ENCODE results near the gene REV1.

The REV1 gene

DNA sequence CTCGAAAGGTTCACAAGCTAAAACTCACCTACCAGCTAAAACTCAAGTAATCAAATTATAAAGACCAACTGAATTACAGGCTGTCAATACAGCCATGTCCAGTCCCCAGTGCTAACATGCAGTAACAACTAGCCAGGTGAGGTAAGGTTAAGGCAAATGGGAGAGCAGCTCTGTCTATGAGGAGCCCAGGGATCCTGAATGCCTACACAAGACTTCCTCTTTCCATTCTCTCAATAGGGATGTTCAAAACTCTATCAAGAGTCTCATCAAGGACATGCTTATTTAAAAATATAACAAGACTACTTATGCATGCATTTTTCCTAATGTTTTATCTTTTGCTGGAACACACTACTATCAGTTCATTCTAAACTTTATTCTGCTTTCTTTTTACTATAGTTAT, 20.4 kb downstream of the REV1 start:
- H3K9ac ChIP-seq (ENCODE audit: low read length) = no peak overlapping the region
- no peak for TF ChIP-seq EZH2phosphoT487 (IDR thresholded peaks at IDR 0.05; ENCODE audit: low read depth)
- TF ChIP-seq, protein P1, sequence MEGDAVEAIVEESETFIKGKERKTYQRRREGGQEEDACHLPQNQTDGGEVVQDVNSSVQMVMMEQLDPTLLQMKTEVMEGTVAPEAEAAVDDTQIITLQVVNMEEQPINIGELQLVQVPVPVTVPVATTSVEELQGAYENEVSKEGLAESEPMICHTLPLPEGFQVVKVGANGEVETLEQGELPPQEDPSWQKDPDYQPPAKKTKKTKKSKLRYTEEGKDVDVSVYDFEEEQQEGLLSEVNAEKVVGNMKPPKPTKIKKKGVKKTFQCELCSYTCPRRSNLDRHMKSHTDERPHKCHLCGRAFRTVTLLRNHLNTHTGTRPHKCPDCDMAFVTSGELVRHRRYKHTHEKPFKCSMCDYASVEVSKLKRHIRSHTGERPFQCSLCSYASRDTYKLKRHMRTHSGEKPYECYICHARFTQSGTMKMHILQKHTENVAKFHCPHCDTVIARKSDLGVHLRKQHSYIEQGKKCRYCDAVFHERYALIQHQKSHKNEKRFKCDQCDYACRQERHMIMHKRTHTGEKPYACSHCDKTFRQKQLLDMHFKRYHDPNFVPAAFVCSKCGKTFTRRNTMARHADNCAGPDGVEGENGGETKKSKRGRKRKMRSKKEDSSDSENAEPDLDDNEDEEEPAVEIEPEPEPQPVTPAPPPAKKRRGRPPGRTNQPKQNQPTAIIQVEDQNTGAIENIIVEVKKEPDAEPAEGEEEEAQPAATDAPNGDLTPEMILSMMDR (IDR thresholded peaks at IDR 0.05; ENCODE audit: low read depth, low read length) = no peak
- no peaks in the 10 kb centered on the region for H3K27me3 ChIP-seq (ENCODE audit: low read depth, low read length)

DNA sequence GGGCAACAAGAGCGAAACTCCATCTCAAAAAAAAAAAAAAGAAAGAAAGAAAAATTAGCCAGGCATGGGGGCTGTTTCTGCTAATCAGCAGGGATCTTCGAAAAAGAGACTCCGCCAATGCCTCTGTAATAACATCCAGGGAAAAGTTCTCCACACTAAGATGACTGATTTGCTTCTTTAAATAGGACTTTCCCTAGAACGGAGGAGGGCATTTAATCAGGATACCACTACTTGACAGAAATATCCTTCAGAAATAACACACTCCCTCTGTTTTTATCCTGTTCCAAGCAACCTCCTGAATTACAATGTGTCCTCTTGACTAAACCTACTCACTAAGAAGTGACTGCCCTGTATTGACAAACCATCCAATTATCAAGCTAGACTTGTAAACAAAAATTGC, 21.7 kb downstream of the REV1 start:
- H3K4me1 ChIP-seq (ENCODE audit: low read length) = no peaks in the 10 kb centered on the region
- no peaks in the 10 kb centered on the region for H3K27me3 ChIP-seq (ENCODE audit: low read depth, low read length)
- no peak overlapping the region for H3K9ac ChIP-seq (ENCODE audit: low read length)
- peaks cover 46% of the 10 kb centered on the region for H4K20me1 ChIP-seq (ENCODE audit: insufficient read depth, low read length)
- no peak for TF ChIP-seq EZH2phosphoT487 (IDR thresholded peaks at IDR 0.05; ENCODE audit: low read depth)
- TF ChIP-seq, protein P1 (IDR thresholded peaks at IDR 0.05; ENCODE audit: low read depth, low read length) = no peak
- peaks cover 20% of the 10 kb centered on the region for H3K36me3 ChIP-seq (replicated peaks; ENCODE audit: low read depth, low read length)
- H3K9me3 ChIP-seq (ENCODE audit: insufficient read depth, low read length) = no peaks in the 10 kb centered on the region
- peaks cover 92% of the 10 kb centered on the region for H3K79me2 ChIP-seq (ENCODE audit: low read length)
- H3K4me2 ChIP-seq (ENCODE audit: low read length) = no peak overlapping the region
- H3K4me3 ChIP-seq (ENCODE audit: low read length) = no peak overlapping the region
- no peak overlapping the region for H2AFZ ChIP-seq (ENCODE audit: low read depth, low read length)
- H3K27ac ChIP-seq (ENCODE audit: low read length) = no peak overlapping the region

More for the DNA sequence above, 20.4 kb downstream of the REV1 start:
- Histone ChIP-seq H3K4me1 (ENCODE audit: low read length) (no peaks in the 10 kb centered on the region), H2AFZ (ENCODE audit: low read depth, low read length) (no peak overlapping the region), H3K9me3 (ENCODE audit: insufficient read depth, low read length) (no peaks in the 10 kb centered on the region), H3K4me3 (ENCODE audit: low read length) (no peak overlapping the region), H3K4me2 (ENCODE audit: low read length) (no peak overlapping the region), H4K20me1 (ENCODE audit: insufficient read depth, low read length) (peaks cover 52% of the 10 kb centered on the region), H3K36me3 (replicated peaks; ENCODE audit: low read depth, low read length) (peaks cover 20% of the 10 kb centered on the region), H3K27ac (ENCODE audit: low read length) (no peak overlapping the region), H3K79me2 (ENCODE audit: low read length) (peaks cover 96% of the 10 kb centered on the region)

DNA sequence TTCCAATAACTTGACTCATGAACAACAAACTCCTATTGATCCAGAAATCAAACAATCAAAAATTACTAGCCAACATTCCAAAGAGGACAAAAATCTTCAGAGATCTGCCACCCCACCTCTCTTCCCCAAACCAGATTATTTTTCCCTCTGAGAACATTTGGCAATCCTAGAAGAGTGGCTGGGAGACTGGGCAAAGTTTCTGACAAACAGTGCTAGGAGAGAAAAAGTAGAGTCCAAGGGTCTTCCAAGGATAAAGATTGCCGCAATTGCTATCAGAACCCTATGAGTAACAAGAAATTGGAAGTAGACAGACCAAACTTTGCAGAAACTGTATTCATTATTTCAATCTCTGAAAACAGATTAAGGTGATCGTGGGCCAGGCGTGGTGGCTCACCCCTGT, 22.4 kb downstream of the REV1 start:
- Histone ChIP-seq H3K4me3 (ENCODE audit: low read length) (no peak overlapping the region), H3K4me2 (ENCODE audit: low read length) (no peak overlapping the region), H3K27me3 (ENCODE audit: low read depth, low read length) (no peaks in the 10 kb centered on the region), H2AFZ (ENCODE audit: low read depth, low read length) (no peak overlapping the region), H3K27ac (ENCODE audit: low read length) (no peak overlapping the region), H3K79me2 (ENCODE audit: low read length) (peaks cover 84% of the 10 kb centered on the region), H3K9ac (ENCODE audit: low read length) (no peak overlapping the region), H3K9me3 (ENCODE audit: insufficient read depth, low read length) (no peaks in the 10 kb centered on the region), H3K36me3 (replicated peaks; ENCODE audit: low read depth, low read length) (peaks cover 17% of the 10 kb centered on the region), H4K20me1 (ENCODE audit: insufficient read depth, low read length) (peaks cover 40% of the 10 kb centered on the region), H3K4me1 (ENCODE audit: low read length) (no peaks in the 10 kb centered on the region)
- no peak for TF ChIP-seq EZH2phosphoT487 (IDR thresholded peaks at IDR 0.05; ENCODE audit: low read depth)
- TF ChIP-seq, protein P1 (IDR thresholded peaks at IDR 0.05; ENCODE audit: low read depth, low read length) = no peak

DNA sequence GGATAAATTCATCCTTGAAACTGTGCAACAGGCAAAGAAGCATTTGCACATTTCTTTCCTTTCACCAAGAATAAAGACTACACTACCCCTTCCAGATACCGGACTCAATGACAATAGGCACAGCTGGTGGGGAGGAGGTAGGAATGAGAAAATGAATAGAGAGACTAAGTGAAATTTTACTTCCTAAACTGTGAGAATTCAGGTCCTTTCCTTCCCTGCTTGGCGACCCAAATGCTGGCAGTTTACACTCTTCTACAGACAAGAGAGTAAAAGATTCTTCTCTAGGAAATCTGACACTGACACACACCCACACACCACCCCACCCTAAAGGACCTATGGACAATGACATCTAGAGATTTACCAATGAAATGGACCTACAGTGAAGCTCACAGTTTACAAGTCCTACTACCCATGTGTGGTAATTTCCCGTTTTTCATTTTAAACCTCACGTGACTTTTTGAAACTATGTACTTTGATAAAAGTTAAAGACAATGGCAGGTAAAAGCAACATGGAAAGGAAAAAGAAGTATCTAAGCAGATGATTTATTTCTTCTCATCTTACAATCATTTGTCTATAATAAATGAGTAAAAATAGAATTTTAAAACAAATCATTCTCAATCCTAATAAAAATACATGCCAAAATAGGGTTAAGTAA, 27.9 kb downstream of the REV1 start:
- no peak overlapping the region for H3K27ac ChIP-seq (ENCODE audit: low read length)
- no peaks in the 10 kb centered on the region for H3K4me1 ChIP-seq (ENCODE audit: low read length)
- H3K9me3 ChIP-seq (ENCODE audit: insufficient read depth, low read length) = no peaks in the 10 kb centered on the region
- no peak overlapping the region for H3K4me2 ChIP-seq (ENCODE audit: low read length)
- no peak overlapping the region for H3K4me3 ChIP-seq (ENCODE audit: low read length)
- H3K36me3 ChIP-seq (replicated peaks; ENCODE audit: low read depth, low read length) = peaks cover 35% of the 10 kb centered on the region
- no peak overlapping the region for H2AFZ ChIP-seq (ENCODE audit: low read depth, low read length)
- peaks cover 36% of the 10 kb centered on the region for H3K79me2 ChIP-seq (ENCODE audit: low read length)
- TF ChIP-seq, protein P1 (IDR thresholded peaks at IDR 0.05; ENCODE audit: low read depth, low read length) = no peak
- no peak for TF ChIP-seq EZH2phosphoT487 (IDR thresholded peaks at IDR 0.05; ENCODE audit: low read depth)
- no peak overlapping the region for H3K9ac ChIP-seq (ENCODE audit: low read length)
- H3K27me3 ChIP-seq (ENCODE audit: low read depth, low read length) = no peaks in the 10 kb centered on the region
- peaks cover 6% of the 10 kb centered on the region; the same call in 1 of the 2 replicates for H4K20me1 ChIP-seq (ENCODE audit: insufficient read depth, low read length)
